GM23248 (cell line): Measurements from ENCODE around the gene ZNHIT6. TPM values are rescaled to one million over a fixed set of nuclear protein-coding genes. Genes with fewer than 3 reads are reported as not detected.

Experiments used
- DNase-seq: peaks from one replicate; pipeline ENCODE4 v3.0.0-alpha.2; 2015
- H2AFZ ChIP-seq: fragments of 200-600 bp; sonication (generic); 2 replicates; pipeline ENCODE4 v1.6.1; 2016; ENCODE audit warnings: antibody characterized with exemption
- H3F3A ChIP-seq: fragments of 200-600 bp; sonication (generic); 2 replicates; pipeline ENCODE4 v1.6.1; 2016; ENCODE audit warnings: mild to moderate bottlenecking, antibody characterized with exemption, mixed run types; ENCODE audit not compliant: insufficient read depth
- H3K27ac ChIP-seq: fragments of 200-600 bp; sonication (generic); 2 replicates; pipeline ENCODE4 v1.5.1; 2016; ENCODE audit warnings: mild to moderate bottlenecking
- H3K27me3 ChIP-seq: fragments of 200-600 bp; sonication (generic); replicated peaks from 2 replicates; pipeline ENCODE4 v1.6.1; 2016; ENCODE audit warnings: mild to moderate bottlenecking; ENCODE audit not compliant: insufficient read depth
- H3K36me3 ChIP-seq: fragments of 200-600 bp; sonication (generic); 2 replicates; pipeline ENCODE4 v1.6.1; 2016; ENCODE audit warnings: low read depth, mild to moderate bottlenecking
- H3K4me1 ChIP-seq: fragments of 200-600 bp; sonication (generic); 2 replicates; pipeline ENCODE4 v1.6.1; 2016; ENCODE audit warnings: mild to moderate bottlenecking; ENCODE audit not compliant: insufficient read depth
- H3K4me2 ChIP-seq: fragments of 200-600 bp; sonication (generic); one replicate; pipeline ENCODE4 v1.6.1; 2016; ENCODE audit warnings: mild to moderate bottlenecking; ENCODE audit not compliant: unreplicated experiment
- H3K4me3 ChIP-seq: fragments of 200-600 bp; sonication (generic); 2 replicates; pipeline ENCODE4 v1.5.1; 2016; ENCODE audit warnings: mild to moderate bottlenecking
- H3K79me2 ChIP-seq: fragments of 200-600 bp; sonication (generic); 2 replicates; pipeline ENCODE4 v1.6.1; 2016; ENCODE audit warnings: mild to moderate bottlenecking; ENCODE audit not compliant: insufficient read depth
- H3K9ac ChIP-seq: fragments of 200-600 bp; sonication (generic); 2 replicates; pipeline ENCODE4 v1.6.1; 2016; ENCODE audit warnings: mild to moderate bottlenecking
- H3K9me2 ChIP-seq: fragments of 200-600 bp; sonication (generic); 2 replicates; pipeline ENCODE4 v1.6.1; 2016; ENCODE audit warnings: mixed run types, mild to moderate bottlenecking, moderate library complexity; ENCODE audit not compliant: insufficient read depth
- H3K9me3 ChIP-seq: fragments of 200-600 bp; sonication (generic); one replicate; pipeline ENCODE4 v1.6.1; 2017; ENCODE audit warnings: low read depth
- H4K20me1 ChIP-seq: fragments of 200-600 bp; sonication (generic); 2 replicates; pipeline ENCODE4 v1.6.0; 2016; ENCODE audit not compliant: insufficient read depth
- EZH2 ChIP-seq: fragments of 200-600 bp; sonication (generic); IDR thresholded peaks from 2 replicates; pipeline ENCODE4 v1.6.1; 2018; ENCODE audit warnings: antibody characterized with exemption, mild to moderate bottlenecking; ENCODE audit not compliant: insufficient read depth, poor library complexity, severe bottlenecking
- EZH2phosphoT487 ChIP-seq: fragments of 200-600 bp; sonication (generic); IDR thresholded peaks from 2 replicates; pipeline ENCODE4 v1.6.1; 2018; ENCODE audit warnings: antibody characterized with exemption, moderate library complexity, mild to moderate bottlenecking, low read depth; ENCODE audit not compliant: insufficient read depth
- WGBS, 2 experiments: methylation state at CpG; one replicate each; pipeline ENCODE4 v1.1.6; 2015 to 2017; ENCODE audit warnings: low lambda C conversion rate in 2 of 2, low coverage in 1 of 2; ENCODE audit errors: missing lambda C conversion rate in 2 of 2; 5-methylcytosine and 5-hydroxymethylcytosine counted together
- in situ Hi-C: fragments of 300-500 bp; cut with MboI; formaldehyde crosslinking; loops from 2 replicates; pipeline ENCODE4 v1.15.0; 2020
- polyA plus RNA-seq: library from polyadenylated mRNA; unstranded; fragments of >200 nt; fragmentation: Nextera tagmentation; extraction: Ambion mirVana; gene quantifications from 2 replicates; pipeline ENCODE4 v1.2.1, GENCODE V29; 2016
- total RNA-seq: library from RNA; depleted of rRNA; stranded (reverse); fragments of >200 nt; shearing (Covaris generic); gene quantifications from 2 replicates; pipeline ENCODE4 v1.2.3, GENCODE V29; 2014

Gene ZNHIT6
- total and polyA plus RNA-seq, 2 experiments from 2014 or later = 16.6 to 31.6 TPM

- H3F3A ChIP-seq = no peaks in the 10 kb centered on the region
- no peaks in the 10 kb centered on the region for H3K9me2 ChIP-seq
- H4K20me1 ChIP-seq = no peaks in the 10 kb centered on the region
- H3K27me3 ChIP-seq = no peaks in the 10 kb centered on the region
- no peak for DNase-seq
- H3K9ac ChIP-seq = no peak overlapping the region
- H3K9me3 ChIP-seq = no peaks in the 10 kb centered on the region
- peaks cover 24% of the 10 kb centered on the region for H3K36me3 ChIP-seq
- no peak for TF ChIP-seq EZH2
- no peak for TF ChIP-seq EZH2phosphoT487
- H3K4me1 ChIP-seq = no peaks in the 10 kb centered on the region
- H2AFZ ChIP-seq = no peak overlapping the region
- H3K4me2 ChIP-seq = no peak overlapping the region
- in situ Hi-C loops = no loop called here
- no peaks in the 10 kb centered on the region; the same call in 1 of the 2 replicates for H3K79me2 ChIP-seq
- WGBS, 2 experiments = 90 to 94% methylated on average over 1 of the region's 1 CpG
- H3K4me3 ChIP-seq = no peak overlapping the region
- H3K27ac ChIP-seq = no peak overlapping the region
Measured at GRCh38 chr1:85638412-85638811, 69.8 kb downstream of the ZNHIT6 start.

- H3K79me2 ChIP-seq = no peaks in the 10 kb centered on the region
- H3K4me3 ChIP-seq = no peak overlapping the region
- H3K36me3 ChIP-seq = no peaks in the 10 kb centered on the region
- H3K9me3 ChIP-seq = no peaks in the 10 kb centered on the region
- no peaks in the 10 kb centered on the region for H3K27me3 ChIP-seq
- no peaks in the 10 kb centered on the region for H4K20me1 ChIP-seq
- 95 to 100% methylated on average over 2 of the region's 2 CpGs for WGBS, 2 experiments
- no peak overlapping the region for H3K27ac ChIP-seq
- TF ChIP-seq EZH2 (no peak), EZH2phosphoT487 (no peak)
- H3K9ac ChIP-seq = no peak overlapping the region
- DNase-seq = no peak
- no peak overlapping the region for H2AFZ ChIP-seq
- H3F3A ChIP-seq = peaks cover 5% of the 10 kb centered on the region; the same call in 1 of the 2 replicates
- no peaks in the 10 kb centered on the region for H3K9me2 ChIP-seq
- in situ Hi-C loops = no loop called here
- no peak overlapping the region for H3K4me2 ChIP-seq
- peaks cover 11% of the 10 kb centered on the region; the same call in 1 of the 2 replicates for H3K4me1 ChIP-seq
Measured at GRCh38 chr1:85630493-85630892, 77.7 kb downstream of the ZNHIT6 start.

GRCh38 chr1:85629532-85629920, 78.7 kb downstream of the ZNHIT6 start:
- Histone ChIP-seq H3K27me3 (no peaks in the 10 kb centered on the region), H3K9ac (no peak overlapping the region), H4K20me1 (no peaks in the 10 kb centered on the region), H3K36me3 (no peaks in the 10 kb centered on the region), H3K4me2 (no peak overlapping the region), H3K27ac (peak overlapping the region; percentile 25; the same call in 1 of the 2 replicates), H3K9me3 (no peaks in the 10 kb centered on the region), H3K79me2 (no peaks in the 10 kb centered on the region), H3K4me3 (no peak overlapping the region), H2AFZ (no peak overlapping the region), H3F3A (peaks cover 5% of the 10 kb centered on the region; the same call in 1 of the 2 replicates), H3K4me1 (peaks cover 11% of the 10 kb centered on the region; the same call in 1 of the 2 replicates), H3K9me2 (no peaks in the 10 kb centered on the region)
- no peak for TF ChIP-seq EZH2
- TF ChIP-seq EZH2phosphoT487 = no peak
- peak; percentile 14 for DNase-seq
- WGBS, 2 experiments = 58 to 93% methylated on average over 2 of the region's 2 CpGs
- in situ Hi-C loops = no loop called here

- 82 to 88% methylated on average over 9 of the region's 9 CpGs for WGBS, 2 experiments
- in situ Hi-C loops = no loop called here
- Histone ChIP-seq H3K79me2 (no peaks in the 10 kb centered on the region), H3K9me3 (no peaks in the 10 kb centered on the region), H3K4me3 (no peak overlapping the region), H3K27ac (peak overlapping the region; percentile 25; the same call in 1 of the 2 replicates), H3F3A (peaks cover 8% of the 10 kb centered on the region; the same call in 1 of the 2 replicates), H3K27me3 (no peaks in the 10 kb centered on the region), H3K9ac (no peak overlapping the region), H3K36me3 (no peaks in the 10 kb centered on the region), H3K4me1 (peaks cover 11% of the 10 kb centered on the region; the same call in 1 of the 2 replicates), H3K4me2 (peak overlapping the region; percentile 10), H4K20me1 (no peaks in the 10 kb centered on the region), H2AFZ (peak overlapping the region; percentile 14; the same call in 1 of the 2 replicates), H3K9me2 (no peaks in the 10 kb centered on the region)
- DNase-seq = peak; percentile 61
- no peak for TF ChIP-seq EZH2
- no peak for TF ChIP-seq EZH2phosphoT487
Measured at GRCh38 chr1:85628791-85629531, 79.3 kb downstream of the ZNHIT6 start.
